Liver (tissue), 9 donors: Measurements from ENCODE around the gene DZIP3. TPM values are rescaled to one million over a fixed set of nuclear protein-coding genes. Genes with fewer than 3 reads are reported as not detected.

ENCODE experiments used
- DNase-seq: peaks from one replicate; pipeline ENCODE4 v3.0.0-alpha.2; 2017; ENCODE audit warnings: low spot score
- H3K27ac ChIP-seq, 2 donors: one replicate each; pipeline ENCODE4 v1.7.0; 2013; ENCODE audit warnings: inconsistent platforms in 2 of 2, low read length in 2 of 2, control low read depth in 1 of 2, low read depth in 1 of 2, mild to moderate bottlenecking in 1 of 2
- H3K27me3 ChIP-seq, 4 donors: one replicate each; pipeline versions ENCODE4 v1.6.1 to v1.7.0; 2013; ENCODE audit warnings: low read length in 3 of 4, inconsistent platforms in 1 of 4, mild to moderate bottlenecking in 1 of 4, moderate library complexity in 1 of 4; ENCODE audit not compliant: control insufficient read depth in 4 of 4, insufficient read depth in 4 of 4
- H3K36me3 ChIP-seq, 4 donors: one replicate each; pipeline versions ENCODE4 v1.6.1 to v1.7.0; 2013; ENCODE audit warnings: low read length in 3 of 4, mild to moderate bottlenecking in 3 of 4, low read depth in 1 of 4, moderate library complexity in 1 of 4; ENCODE audit not compliant: control insufficient read depth in 4 of 4, insufficient read depth in 3 of 4
- H3K4me1 ChIP-seq, 4 donors: one replicate each; pipeline versions ENCODE4 v1.6.1 to v1.7.0; 2013; ENCODE audit warnings: low read length in 3 of 4, mild to moderate bottlenecking in 3 of 4, moderate library complexity in 1 of 4; ENCODE audit not compliant: control insufficient read depth in 4 of 4, insufficient read depth in 4 of 4
- H3K4me3 ChIP-seq, 3 donors: one replicate each; pipeline versions ENCODE4 v1.6.1 to v1.7.0; 2013; ENCODE audit warnings: low read length in 3 of 3, control low read depth in 1 of 3, low read depth in 1 of 3, mild to moderate bottlenecking in 1 of 3
- H3K9ac ChIP-seq, 2 donors: one replicate each; pipeline ENCODE4 v1.7.0; 2013; ENCODE audit warnings: low read length in 2 of 2, mild to moderate bottlenecking in 2 of 2, moderate library complexity in 2 of 2, control low read depth in 1 of 2, low read depth in 1 of 2
- H3K9me3 ChIP-seq, 4 donors: one replicate each; pipeline versions ENCODE4 v1.6.1 to v1.7.0; 2013; ENCODE audit warnings: low read length in 3 of 4; ENCODE audit not compliant: control insufficient read depth in 4 of 4
- FOXA1 ChIP-seq: IDR thresholded peaks from 2 replicates; pipeline ENCODE4 v1.6.1; 2016; ENCODE audit warnings: antibody characterized with exemption
- FOXA2 ChIP-seq: IDR thresholded peaks from 2 replicates; pipeline ENCODE4 v1.6.1; 2016; ENCODE audit warnings: antibody characterized with exemption
- GABPA ChIP-seq, 2 donors: IDR thresholded peaks in 1 of 2; conservative IDR thresholded peaks in 1 of 2; 2 replicates each; pipeline ENCODE4 v1.6.1; 2016; ENCODE audit warnings: antibody characterized with exemption in 2 of 2, mild to moderate bottlenecking in 1 of 2, moderate library complexity in 1 of 2
- HNF4G ChIP-seq: IDR thresholded peaks from 2 replicates; pipeline ENCODE4 v1.6.1; 2016; ENCODE audit warnings: antibody characterized with exemption
- JUND ChIP-seq, 2 donors: IDR thresholded peaks; 2 replicates each; pipeline ENCODE4 v1.6.1; 2016; ENCODE audit warnings: antibody characterized with exemption in 2 of 2
- MAX ChIP-seq: IDR thresholded peaks from 2 replicates; pipeline ENCODE4 v1.6.1; 2016; ENCODE audit warnings: antibody characterized with exemption
- REST ChIP-seq: IDR thresholded peaks from 2 replicates; pipeline ENCODE4 v1.6.1; 2016; ENCODE audit warnings: antibody characterized with exemption, mild to moderate bottlenecking
- RXRA ChIP-seq, 2 donors: IDR thresholded peaks; 2 replicates each; pipeline ENCODE4 v1.6.1; 2017 to 2018; ENCODE audit warnings: antibody characterized with exemption in 2 of 2, mild to moderate bottlenecking in 1 of 2
- TAF1 ChIP-seq: conservative IDR thresholded peaks from 2 replicates; pipeline ENCODE4 v1.6.1; 2016; ENCODE audit warnings: antibody characterized with exemption, mild to moderate bottlenecking
- YY1 ChIP-seq: IDR thresholded peaks from 2 replicates; pipeline ENCODE4 v1.6.1; 2016; ENCODE audit warnings: antibody characterized with exemption, mild to moderate bottlenecking
- WGBS: extraction: QIAGEN DNeasy Blood & Tissue Kit; methylation state at CpG from one replicate; pipeline ENCODE4 v1.1.7; 2013; 5-methylcytosine and 5-hydroxymethylcytosine counted together
- polyA plus RNA-seq, 2 donors: library from polyadenylated mRNA; stranded (reverse) in 1 of 2; unstranded in 1 of 2; fragments of 200-250 nt in 1 of 2; fragments of >200 nt in 1 of 2; fragmentation: Nextera tagmentation in 1 of 2; extraction: Ambion mirVana in 1 of 2; gene quantifications; one replicate each; pipeline versions ENCODE4 v1.2.1 to v1.2.3, GENCODE V29; 2013 to 2015
- total RNA-seq, 2 donors: library from RNA; depleted of rRNA; stranded (reverse); fragments of >200 nt; gene quantifications; one replicate each; pipeline ENCODE4 v1.2.3, GENCODE V29; 2014
- TF ChIP-seq, protein P1 (sequence below): fragments of 150-350 bp; IDR thresholded peaks from 2 replicates; pipeline ENCODE4 v1.5.1; 2017; ENCODE audit warnings: improper control_type of control experiment, low read depth, low read length; ENCODE audit not compliant: missing input control
- TF ChIP-seq, protein P2 (sequence below): IDR thresholded peaks from 2 replicates; pipeline ENCODE4 v1.6.1; 2016; ENCODE audit warnings: antibody characterized with exemption
- donor health status: healthy.
- donor health status: healthy.
- donor health status: healthy.
- donor health status: healthy.
- donor health status: healthy.

The DZIP3 gene
- total and polyA plus RNA-seq, 4 donors: 1.0 to 13.9 (median 2.7) TPM

GRCh38 chr3:108605491-108605890, 16.0 kb downstream of the DZIP3 start:
- no peak for DNase-seq
- H3K27me3 ChIP-seq: no peaks in the 10 kb centered on the region
- H3K4me3 ChIP-seq: no peak overlapping the region
- WGBS: 74% methylated on average over 4 of the region's 4 CpGs
- H3K36me3 ChIP-seq: peaks cover 0 to 2% (median 1%) of the 10 kb centered on the region in 4 donors
- H3K9me3 ChIP-seq: no peaks in the 10 kb centered on the region
- peaks cover 0 to 2% (median 0%) of the 10 kb centered on the region in 4 donors for H3K4me1 ChIP-seq
- no peak overlapping the region for H3K9ac ChIP-seq
- H3K27ac ChIP-seq: no peak overlapping the region
- TF ChIP-seq MAX (no peak), FOXA1 (no peak), TAF1 (no peak), FOXA2 (no peak)
- TF ChIP-seq, protein P1, sequence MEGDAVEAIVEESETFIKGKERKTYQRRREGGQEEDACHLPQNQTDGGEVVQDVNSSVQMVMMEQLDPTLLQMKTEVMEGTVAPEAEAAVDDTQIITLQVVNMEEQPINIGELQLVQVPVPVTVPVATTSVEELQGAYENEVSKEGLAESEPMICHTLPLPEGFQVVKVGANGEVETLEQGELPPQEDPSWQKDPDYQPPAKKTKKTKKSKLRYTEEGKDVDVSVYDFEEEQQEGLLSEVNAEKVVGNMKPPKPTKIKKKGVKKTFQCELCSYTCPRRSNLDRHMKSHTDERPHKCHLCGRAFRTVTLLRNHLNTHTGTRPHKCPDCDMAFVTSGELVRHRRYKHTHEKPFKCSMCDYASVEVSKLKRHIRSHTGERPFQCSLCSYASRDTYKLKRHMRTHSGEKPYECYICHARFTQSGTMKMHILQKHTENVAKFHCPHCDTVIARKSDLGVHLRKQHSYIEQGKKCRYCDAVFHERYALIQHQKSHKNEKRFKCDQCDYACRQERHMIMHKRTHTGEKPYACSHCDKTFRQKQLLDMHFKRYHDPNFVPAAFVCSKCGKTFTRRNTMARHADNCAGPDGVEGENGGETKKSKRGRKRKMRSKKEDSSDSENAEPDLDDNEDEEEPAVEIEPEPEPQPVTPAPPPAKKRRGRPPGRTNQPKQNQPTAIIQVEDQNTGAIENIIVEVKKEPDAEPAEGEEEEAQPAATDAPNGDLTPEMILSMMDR: no peak

DNA sequence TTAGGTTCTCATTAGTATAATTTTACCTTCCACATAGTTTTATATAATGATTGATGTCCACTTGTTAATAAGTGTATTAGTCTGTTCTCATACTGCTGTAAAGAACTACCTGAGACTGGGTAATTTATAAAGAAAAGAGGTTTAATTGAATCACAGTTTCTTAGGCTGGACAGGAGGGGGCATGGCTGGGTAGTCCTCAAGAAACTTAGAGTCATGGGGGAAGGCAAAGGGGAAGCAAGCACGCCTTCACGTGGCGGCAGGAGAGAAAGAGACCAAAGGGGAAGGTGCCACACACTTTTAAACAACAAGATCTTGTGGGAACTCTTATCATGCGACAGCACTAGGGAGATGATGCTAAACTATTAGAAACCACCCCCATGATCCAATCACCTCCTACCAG, 19.2 kb downstream of the DZIP3 start:
- Histone ChIP-seq H3K4me1 (peaks cover 0 to 1% (median 0%) of the 10 kb centered on the region in 4 donors), H3K27ac (no peak overlapping the region), H3K4me3 (no peak overlapping the region), H3K27me3 (no peaks in the 10 kb centered on the region), H3K36me3 (peaks cover 0 to 3% (median 2%) of the 10 kb centered on the region in 4 donors), H3K9me3 (no peaks in the 10 kb centered on the region), H3K9ac (no peak overlapping the region)
- DNase-seq: no peak
- 94% methylated on average over 4 of the region's 4 CpGs for WGBS
- TF ChIP-seq, protein P1: no peak
- TF ChIP-seq TAF1: no peak
- TF ChIP-seq RXRA (IDR thresholded peaks at IDR 0.05): no peak
- no peak for TF ChIP-seq REST
- no peak for TF ChIP-seq GABPA (IDR thresholded peaks at IDR 0.05 in 1 of 2, conservative IDR thresholded peaks at IDR 0.05 in 1 of 2)
- TF ChIP-seq, protein P2, sequence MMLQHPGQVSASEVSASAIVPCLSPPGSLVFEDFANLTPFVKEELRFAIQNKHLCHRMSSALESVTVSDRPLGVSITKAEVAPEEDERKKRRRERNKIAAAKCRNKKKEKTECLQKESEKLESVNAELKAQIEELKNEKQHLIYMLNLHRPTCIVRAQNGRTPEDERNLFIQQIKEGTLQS: no peak
- TF ChIP-seq JUND (IDR thresholded peaks at IDR 0.05): no peak
- no peak for TF ChIP-seq YY1
- no peak for TF ChIP-seq HNF4G
- TF ChIP-seq MAX: no peak
